ENCODE data around the gene PAK1. TPM values are rescaled to one million over a fixed set of nuclear protein-coding genes. Genes with fewer than 3 reads are reported as not detected.
A peak's percentile ranks its signal among the peaks of the same experiment; 100 is the strongest.

Gene PAK1
- total RNA-seq, 2 donors from 2014 or later = 32.7 to 43.2 TPM

GRCh38 chr11:77421041-77421723 is 52.7 kb downstream of the PAK1 start:
- DNase-seq (ENCODE audit: low spot score in 2 of 2) = no peak
- no peak for ATAC-seq
- no peaks in the 10 kb centered on the region for H3K36me3 Mint-ChIP-seq
- no peaks in the 10 kb centered on the region for H3K9me3 Mint-ChIP-seq
- H3K27ac Mint-ChIP-seq = no peak overlapping the region

GRCh38 chr11:77418971-77419597 is 54.8 kb downstream of the PAK1 start:
- no peak for DNase-seq (ENCODE audit: low spot score in 2 of 2)
- no peaks in the 10 kb centered on the region for H3K9me3 Mint-ChIP-seq

GRCh38 chr11:77418155-77418970 is 55.5 kb downstream of the PAK1 start:
- ATAC-seq (no peak), DNase-seq (ENCODE audit: low spot score in 2 of 2) (no peak)
- Mint-ChIP-seq H3K27ac (no peak overlapping the region), H3K9me3 (no peaks in the 10 kb centered on the region), H3K36me3 (no peaks in the 10 kb centered on the region)

More at GRCh38 chr11:77418971-77419597, 54.8 kb downstream of the PAK1 start:
- Mint-ChIP-seq H3K27ac (no peak overlapping the region), H3K36me3 (no peaks in the 10 kb centered on the region)
- ATAC-seq = no peak

GRCh38 chr11:77416357-77416756 is 57.5 kb downstream of the PAK1 start:
- H3K36me3 Mint-ChIP-seq = peaks cover 0 to 1% of the 10 kb centered on the region in 2 donors
- DNase-seq (ENCODE audit: low spot score in 2 of 2) (no peak), ATAC-seq (no peak)
- H3K9me3 Mint-ChIP-seq = no peaks in the 10 kb centered on the region
- no peak overlapping the region for H3K27ac Mint-ChIP-seq

GRCh38 chr11:77413850-77414460 is 59.9 kb downstream of the PAK1 start:
- Mint-ChIP-seq H3K9me3 (no peaks in the 10 kb centered on the region), H3K27ac (no peak overlapping the region), H3K36me3 (peaks cover 6 to 7% of the 10 kb centered on the region in 2 donors)
- ATAC-seq (no peak), DNase-seq (ENCODE audit: low spot score in 2 of 2) (no peak)

- H3K9me3 Mint-ChIP-seq = no peaks in the 10 kb centered on the region
- DNase-seq (ENCODE audit: low spot score in 2 of 2) (no peak), ATAC-seq (no peak)
- peak overlapping the region in 1 of 2 donors; percentile 85 for H3K27ac Mint-ChIP-seq
- peaks cover 6 to 7% of the 10 kb centered on the region in 2 donors for H3K36me3 Mint-ChIP-seq
Observed at GRCh38 chr11:77412814-77413213, 61.1 kb downstream of the PAK1 start.

- Mint-ChIP-seq H3K9me3 (no peaks in the 10 kb centered on the region), H3K36me3 (peaks cover 6 to 7% of the 10 kb centered on the region in 2 donors), H3K27ac (peak overlapping the region; percentile 85 to 89)
- peak; percentile 80 to 82 for DNase-seq (ENCODE audit: low spot score in 2 of 2)
- ATAC-seq = peak; percentile 95 to 96
Observed at GRCh38 chr11:77411717-77412441, 62.0 kb downstream of the PAK1 start.

- Mint-ChIP-seq H3K27ac (peak overlapping the region; percentile 85 to 89), H3K36me3 (peaks cover 6 to 7% of the 10 kb centered on the region in 2 donors), H3K9me3 (no peaks in the 10 kb centered on the region)
- DNase-seq (ENCODE audit: low spot score in 2 of 2) (peak; percentile 5 to 57), ATAC-seq (peak; percentile 55 to 56)
Observed at GRCh38 chr11:77411137-77411707, 62.7 kb downstream of the PAK1 start.

GRCh38 chr11:77410076-77410827 is 63.6 kb downstream of the PAK1 start:
- Mint-ChIP-seq H3K36me3 (peaks cover 6 to 7% of the 10 kb centered on the region in 2 donors), H3K27ac (peak overlapping the region in 1 of 2 donors; percentile 85), H3K9me3 (no peaks in the 10 kb centered on the region)
- DNase-seq (ENCODE audit: low spot score in 2 of 2) (no peak), ATAC-seq (no peak)

GRCh38 chr11:77409046-77409445 is 64.8 kb downstream of the PAK1 start:
- peaks cover 6 to 7% of the 10 kb centered on the region in 2 donors for H3K36me3 Mint-ChIP-seq
- no peak overlapping the region for H3K27ac Mint-ChIP-seq
- ATAC-seq (no peak), DNase-seq (ENCODE audit: low spot score in 2 of 2) (no peak)
- H3K9me3 Mint-ChIP-seq = no peaks in the 10 kb centered on the region

GRCh38 chr11:77407613-77408012 is 66.3 kb downstream of the PAK1 start:
- peaks cover 0 to 9% of the 10 kb centered on the region in 2 donors for H3K9me3 Mint-ChIP-seq
- ATAC-seq (no peak), DNase-seq (ENCODE audit: low spot score in 2 of 2) (no peak)
- no peak overlapping the region for H3K27ac Mint-ChIP-seq
- peaks cover 6 to 7% of the 10 kb centered on the region in 2 donors for H3K36me3 Mint-ChIP-seq

- peaks cover 0 to 9% of the 10 kb centered on the region in 2 donors for H3K9me3 Mint-ChIP-seq
- ATAC-seq (no peak), DNase-seq (ENCODE audit: low spot score in 2 of 2) (no peak)
- H3K36me3 Mint-ChIP-seq = peaks cover 5 to 7% of the 10 kb centered on the region in 2 donors
- no peak overlapping the region for H3K27ac Mint-ChIP-seq
Observed at GRCh38 chr11:77406396-77406795, 67.5 kb downstream of the PAK1 start.

- H3K36me3 Mint-ChIP-seq = peaks cover 0 to 4% of the 10 kb centered on the region in 2 donors
- H3K9me3 Mint-ChIP-seq = peaks cover 0 to 9% of the 10 kb centered on the region in 2 donors
- DNase-seq (ENCODE audit: low spot score in 2 of 2) (no peak), ATAC-seq (no peak)
- no peak overlapping the region for H3K27ac Mint-ChIP-seq
Observed at GRCh38 chr11:77403211-77403610, 70.7 kb downstream of the PAK1 start.

GRCh38 chr11:77402218-77402556 is 71.7 kb downstream of the PAK1 start:
- DNase-seq (ENCODE audit: low spot score in 2 of 2) = no peak
- Mint-ChIP-seq H3K36me3 (peaks cover 0 to 4% of the 10 kb centered on the region in 2 donors), H3K27ac (no peak overlapping the region), H3K9me3 (peaks cover 0 to 9% of the 10 kb centered on the region in 2 donors)
- ATAC-seq = no peak

GRCh38 chr11:77401486-77402217 is 72.2 kb downstream of the PAK1 start:
- no peak for ATAC-seq
- H3K36me3 Mint-ChIP-seq = peaks cover 0 to 4% of the 10 kb centered on the region in 2 donors
- no peak for DNase-seq (ENCODE audit: low spot score in 2 of 2)
- H3K9me3 Mint-ChIP-seq = peaks cover 0 to 9% of the 10 kb centered on the region in 2 donors
- peak overlapping the region in 1 of 2 donors; percentile 4 for H3K27ac Mint-ChIP-seq
